GM13976 (cell line): ENCODE results near the gene LCE3D.
A peak's percentile ranks its signal among the peaks of the same experiment; 100 is the strongest.
"Not testable (repeated sequence)": the region's sequence is repeated elsewhere in the genome, so short reads cannot be mapped to it uniquely, and the experiment has no call there.

ENCODE experiments used
- DNase-seq: peaks from one replicate; pipeline ENCODE4 v3.0.0; 2012; ENCODE audit warnings: low spot score
- in situ Hi-C: fragments of 300-500 bp; cut with MboI; formaldehyde crosslinking; loops from one replicate; pipeline ENCODE4 v1.12.0; 2022; ENCODE audit warnings: low sequenced_read_pairs, mixed read lengths, inconsistent platforms; ENCODE audit not compliant: unreplicated experiment
- TF ChIP-seq, protein P1 (sequence below): IDR thresholded peaks from 2 replicates; pipeline ENCODE4 v1.5.1; 2012; ENCODE audit warnings: borderline replicate concordance, mild to moderate bottlenecking; ENCODE audit not compliant: insufficient read depth; ENCODE audit errors: extremely low read depth, missing control alignments, control extremely low read depth

Gene LCE3D

DNA sequence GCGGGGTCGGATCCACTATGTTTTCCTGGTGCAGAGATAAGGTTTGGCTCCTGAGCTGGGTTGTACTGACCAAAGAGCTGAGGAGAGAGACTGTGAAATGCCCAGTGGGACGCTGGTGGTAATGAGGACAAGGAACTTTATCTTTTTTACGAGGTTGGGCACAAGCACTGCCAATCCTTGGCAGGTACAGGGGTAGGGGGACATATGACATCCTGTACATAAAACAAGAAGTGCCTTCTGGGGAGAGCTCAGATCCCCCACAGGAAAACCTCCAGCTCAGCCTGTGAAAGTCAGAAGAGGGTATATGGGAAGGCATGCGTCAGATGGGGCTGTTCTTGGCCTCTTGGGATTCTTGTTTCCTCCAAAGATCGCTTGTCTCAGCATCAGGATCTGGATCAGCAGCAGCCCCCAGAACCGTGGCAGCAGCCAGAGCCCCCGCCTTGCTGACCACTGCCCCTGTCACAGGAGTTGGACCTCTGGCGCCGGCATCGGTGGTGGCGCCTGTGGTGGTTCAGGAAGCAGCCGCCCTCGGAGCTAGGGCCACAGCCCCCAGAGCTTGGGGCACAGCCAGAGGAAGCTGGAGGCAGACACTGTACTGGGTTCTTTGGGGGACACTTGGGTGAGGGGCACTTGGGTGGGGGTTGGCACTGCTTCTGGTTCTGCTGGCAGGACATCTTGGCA lies 14.6 kb downstream of the LCE3D start:
- in situ Hi-C loops = no loop called here
- TF ChIP-seq, protein P1, sequence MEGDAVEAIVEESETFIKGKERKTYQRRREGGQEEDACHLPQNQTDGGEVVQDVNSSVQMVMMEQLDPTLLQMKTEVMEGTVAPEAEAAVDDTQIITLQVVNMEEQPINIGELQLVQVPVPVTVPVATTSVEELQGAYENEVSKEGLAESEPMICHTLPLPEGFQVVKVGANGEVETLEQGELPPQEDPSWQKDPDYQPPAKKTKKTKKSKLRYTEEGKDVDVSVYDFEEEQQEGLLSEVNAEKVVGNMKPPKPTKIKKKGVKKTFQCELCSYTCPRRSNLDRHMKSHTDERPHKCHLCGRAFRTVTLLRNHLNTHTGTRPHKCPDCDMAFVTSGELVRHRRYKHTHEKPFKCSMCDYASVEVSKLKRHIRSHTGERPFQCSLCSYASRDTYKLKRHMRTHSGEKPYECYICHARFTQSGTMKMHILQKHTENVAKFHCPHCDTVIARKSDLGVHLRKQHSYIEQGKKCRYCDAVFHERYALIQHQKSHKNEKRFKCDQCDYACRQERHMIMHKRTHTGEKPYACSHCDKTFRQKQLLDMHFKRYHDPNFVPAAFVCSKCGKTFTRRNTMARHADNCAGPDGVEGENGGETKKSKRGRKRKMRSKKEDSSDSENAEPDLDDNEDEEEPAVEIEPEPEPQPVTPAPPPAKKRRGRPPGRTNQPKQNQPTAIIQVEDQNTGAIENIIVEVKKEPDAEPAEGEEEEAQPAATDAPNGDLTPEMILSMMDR = no peak
- no peak for DNase-seq

DNA sequence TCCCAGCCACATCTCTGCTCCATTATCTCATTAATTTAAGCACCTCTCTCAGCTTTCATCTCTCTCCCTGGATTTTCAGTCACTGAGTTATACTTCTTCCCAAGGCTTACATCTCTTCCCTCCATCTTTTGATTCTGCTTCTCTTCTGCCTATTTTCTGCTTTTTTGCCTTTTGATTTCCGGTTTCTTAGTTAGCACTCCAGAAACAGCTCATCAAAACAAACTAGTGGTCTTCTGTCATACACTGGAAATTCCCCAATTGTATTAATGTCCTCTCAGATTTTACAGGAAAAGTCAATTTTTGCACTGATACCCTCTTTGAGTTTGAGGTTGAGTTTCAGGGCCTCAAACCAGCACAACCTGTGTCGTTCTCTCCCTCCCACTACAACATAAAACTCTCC lies 15.2 kb downstream of the LCE3D start:
- in situ Hi-C loops = no loop called here
- peak; percentile 42 for DNase-seq
- TF ChIP-seq, protein P1 = no peak

DNA sequence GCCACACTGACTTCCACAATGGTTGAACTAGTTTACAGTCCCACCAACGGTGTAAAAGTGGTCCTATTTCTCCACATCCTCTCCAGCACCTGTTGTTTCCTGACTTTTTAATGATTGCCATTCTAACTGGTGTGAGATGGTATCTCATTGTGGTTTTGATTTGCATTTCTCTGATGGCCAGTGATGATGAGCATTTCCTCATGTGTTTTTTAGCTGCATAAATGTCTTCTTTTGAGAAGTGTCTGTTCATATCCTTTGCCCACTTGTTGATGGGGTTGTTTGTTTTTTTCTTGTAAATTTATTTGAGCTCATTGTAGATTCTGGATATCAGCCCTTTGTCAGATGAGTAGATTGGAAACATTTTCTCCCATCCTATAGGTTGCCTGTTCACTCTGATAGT lies 32.0 kb downstream of the LCE3D start:
- in situ Hi-C loops = not testable (repeated sequence)

DNA sequence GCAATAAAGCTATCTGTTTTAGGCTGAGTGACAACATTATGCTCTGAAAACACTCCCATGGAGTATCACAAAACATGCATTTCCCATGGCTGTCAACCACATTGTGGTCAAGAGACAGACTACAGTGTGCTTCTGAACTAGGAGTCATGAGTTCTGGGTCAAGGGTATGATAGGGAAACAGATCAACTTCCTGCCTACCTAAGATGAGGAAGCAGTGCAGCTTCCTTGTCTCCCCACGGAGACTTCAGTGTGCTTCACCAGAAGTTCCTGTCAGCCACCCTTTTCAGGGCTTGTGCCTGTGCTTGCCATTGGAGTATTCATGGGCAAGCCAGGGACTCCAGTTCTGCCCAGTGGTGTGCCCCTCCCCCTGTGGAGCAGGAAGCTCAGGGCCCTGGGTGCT lies 33.6 kb downstream of the LCE3D start:
- in situ Hi-C loops = no loop called here
- TF ChIP-seq, protein P1 = no peak
- DNase-seq = no peak

More for the DNA sequence above, 32.0 kb downstream of the LCE3D start:
- not testable (repeated sequence) for DNase-seq

DNA sequence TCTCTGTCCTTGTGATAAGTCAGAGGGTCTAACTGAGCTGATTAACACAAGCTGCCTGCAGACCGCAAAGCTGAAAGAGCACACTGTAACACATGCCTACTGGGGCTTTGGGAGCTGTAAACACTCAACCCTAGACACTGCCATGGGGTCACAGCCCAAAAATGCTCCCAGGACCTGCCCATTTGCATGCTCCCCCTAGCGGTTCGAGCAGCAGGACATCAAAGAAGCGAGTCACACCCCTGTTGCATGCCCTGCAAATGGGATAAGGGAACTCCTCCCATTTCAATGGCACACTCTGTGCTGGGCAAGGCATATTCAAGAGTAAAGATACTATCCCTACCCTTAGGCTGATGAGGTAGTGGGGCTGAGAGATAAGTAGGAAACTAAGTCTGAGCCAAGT lies 36.5 kb downstream of the LCE3D start:
- no peak for DNase-seq
- TF ChIP-seq, protein P1 = no peak
- in situ Hi-C loops = no loop called here

DNA sequence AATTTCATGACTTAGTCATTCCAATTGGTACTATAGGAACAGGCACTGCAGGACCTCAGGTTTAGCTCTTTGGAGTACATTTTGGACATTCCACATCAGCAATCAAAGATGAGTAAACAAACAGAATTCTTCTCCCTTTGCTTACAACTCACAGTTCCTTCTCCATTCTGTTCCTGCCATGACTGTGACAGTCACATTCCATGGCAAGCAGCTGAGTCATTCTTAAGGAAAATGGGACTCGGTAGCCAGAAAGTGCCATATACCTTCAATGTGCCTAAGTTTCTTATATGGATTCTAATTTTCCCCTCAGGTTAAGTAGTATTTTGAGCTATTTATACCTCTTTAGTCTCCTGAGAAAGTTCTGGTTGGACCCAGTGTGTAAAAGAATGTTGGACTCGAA lies 40.4 kb downstream of the LCE3D start:
- DNase-seq = no peak
- TF ChIP-seq, protein P1 = no peak
- in situ Hi-C loops = no loop called here

DNA sequence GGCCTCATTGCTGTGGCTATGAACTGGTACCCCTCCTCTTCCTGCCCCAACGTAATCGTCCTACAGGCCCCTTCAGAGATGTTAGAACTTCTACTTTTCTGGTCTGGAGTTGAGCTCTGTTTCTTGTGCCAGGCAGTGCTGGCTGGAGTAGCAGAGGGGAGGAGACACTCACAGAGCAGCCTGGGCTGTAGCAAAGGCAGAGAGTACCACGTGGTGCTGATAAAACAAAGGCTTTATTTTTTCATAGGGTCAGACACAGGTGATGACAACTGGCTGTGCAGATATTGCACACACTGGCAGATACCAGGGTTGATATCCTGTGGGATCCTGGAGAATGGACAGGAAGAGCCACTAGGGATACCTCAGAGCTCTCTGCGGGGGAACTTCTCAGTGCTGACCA lies 42.8 kb downstream of the LCE3D start:
- TF ChIP-seq, protein P1 = no peak
- DNase-seq = no peak
- in situ Hi-C loops = no loop called here
